Esophagus squamous epithelium (tissue), 4 donors: Measurements from ENCODE around the gene TMEM129.
A peak's percentile ranks its signal among the peaks of the same experiment; 100 is the strongest.

Experiments
- POLR2A ChIP-seq, 4 donors: fragments of 450-650 bp; IDR thresholded peaks; one replicate each; pipeline ENCODE4 v1.6.1; 2017; ENCODE audit warnings: antibody characterized with exemption in 4 of 4, mild to moderate bottlenecking in 4 of 4, moderate library complexity in 3 of 4
- TF ChIP-seq, protein P1 (sequence below), 6 experiments: fragments of 450-650 bp in 4 of 6; fragments of 200-600 bp in 2 of 6; sonication (generic) in 2 of 6; IDR thresholded peaks; one replicate each; pipeline ENCODE4 v1.5.1; 2016 to 2019; ENCODE audit warnings: antibody characterized with exemption in 6 of 6, mild to moderate bottlenecking in 4 of 6, moderate library complexity in 4 of 6

GRCh38 chr4:1752284-1753041, 31.3 kb upstream of the TMEM129 start:
- TF ChIP-seq, protein P1, sequence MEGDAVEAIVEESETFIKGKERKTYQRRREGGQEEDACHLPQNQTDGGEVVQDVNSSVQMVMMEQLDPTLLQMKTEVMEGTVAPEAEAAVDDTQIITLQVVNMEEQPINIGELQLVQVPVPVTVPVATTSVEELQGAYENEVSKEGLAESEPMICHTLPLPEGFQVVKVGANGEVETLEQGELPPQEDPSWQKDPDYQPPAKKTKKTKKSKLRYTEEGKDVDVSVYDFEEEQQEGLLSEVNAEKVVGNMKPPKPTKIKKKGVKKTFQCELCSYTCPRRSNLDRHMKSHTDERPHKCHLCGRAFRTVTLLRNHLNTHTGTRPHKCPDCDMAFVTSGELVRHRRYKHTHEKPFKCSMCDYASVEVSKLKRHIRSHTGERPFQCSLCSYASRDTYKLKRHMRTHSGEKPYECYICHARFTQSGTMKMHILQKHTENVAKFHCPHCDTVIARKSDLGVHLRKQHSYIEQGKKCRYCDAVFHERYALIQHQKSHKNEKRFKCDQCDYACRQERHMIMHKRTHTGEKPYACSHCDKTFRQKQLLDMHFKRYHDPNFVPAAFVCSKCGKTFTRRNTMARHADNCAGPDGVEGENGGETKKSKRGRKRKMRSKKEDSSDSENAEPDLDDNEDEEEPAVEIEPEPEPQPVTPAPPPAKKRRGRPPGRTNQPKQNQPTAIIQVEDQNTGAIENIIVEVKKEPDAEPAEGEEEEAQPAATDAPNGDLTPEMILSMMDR (IDR thresholded peaks at IDR 0.05): peak in 3 of 6 experiments; percentile 7 to 33 (median 29)
- TF ChIP-seq POLR2A (IDR thresholded peaks at IDR 0.05): no peak
